Stimulated activated CD4-positive, alpha-beta T cell treated with anti-CD3 and anti-CD28 coated beads, TNF-alpha, amount 100 ng/mL, for 48 hours (primary cell): Measurements from ENCODE around the gene UBALD2.
"Not testable (repeated sequence)": the region's sequence is repeated elsewhere in the genome, so short reads cannot be mapped to it uniquely, and the experiment has no call there.

Source experiments
- DNase-seq, 3 donors: peaks; one replicate each; pipeline ENCODE4 v3.0.0-alpha.2; 2020; ENCODE audit warnings: low read depth in 3 of 3

UBALD2 gene

GRCh38 chr17:76264755-76265623 lies at the start of gene UBALD2:
Gene UBALD2, plus strand, starts transcription at chr17:76265348. Its CDS starts 158 bp downstream, at chr17:76265506.
- peak; percentile 95 to 99 (median 98) for DNase-seq

GRCh38 chr17:76217081-76217480 lies 48.1 kb upstream of the UBALD2 start:
- no peak for DNase-seq

- DNase-seq = no peak
These were observed 45.3 kb upstream of the UBALD2 start for GRCh38 chr17:76219670-76220383.

DNA sequence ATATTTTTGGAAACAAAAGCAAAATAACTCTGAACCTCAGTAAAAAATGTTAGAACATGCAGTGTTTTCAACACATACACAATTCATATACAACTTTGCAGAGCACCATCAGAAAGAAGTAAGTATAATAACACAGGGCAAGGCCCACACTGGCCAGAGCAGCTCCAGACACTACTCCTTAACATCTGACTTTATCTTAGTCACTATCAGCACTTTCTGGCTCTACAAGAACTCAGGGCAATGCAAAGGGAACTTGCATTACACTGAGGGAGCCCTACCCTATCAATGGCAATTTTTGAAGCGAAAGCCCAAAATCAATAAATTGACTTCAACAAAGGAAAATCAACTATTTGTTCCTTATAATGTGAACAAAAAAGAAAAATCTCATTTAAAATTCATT lies 41.3 kb upstream of the UBALD2 start:
- no peak for DNase-seq

DNA sequence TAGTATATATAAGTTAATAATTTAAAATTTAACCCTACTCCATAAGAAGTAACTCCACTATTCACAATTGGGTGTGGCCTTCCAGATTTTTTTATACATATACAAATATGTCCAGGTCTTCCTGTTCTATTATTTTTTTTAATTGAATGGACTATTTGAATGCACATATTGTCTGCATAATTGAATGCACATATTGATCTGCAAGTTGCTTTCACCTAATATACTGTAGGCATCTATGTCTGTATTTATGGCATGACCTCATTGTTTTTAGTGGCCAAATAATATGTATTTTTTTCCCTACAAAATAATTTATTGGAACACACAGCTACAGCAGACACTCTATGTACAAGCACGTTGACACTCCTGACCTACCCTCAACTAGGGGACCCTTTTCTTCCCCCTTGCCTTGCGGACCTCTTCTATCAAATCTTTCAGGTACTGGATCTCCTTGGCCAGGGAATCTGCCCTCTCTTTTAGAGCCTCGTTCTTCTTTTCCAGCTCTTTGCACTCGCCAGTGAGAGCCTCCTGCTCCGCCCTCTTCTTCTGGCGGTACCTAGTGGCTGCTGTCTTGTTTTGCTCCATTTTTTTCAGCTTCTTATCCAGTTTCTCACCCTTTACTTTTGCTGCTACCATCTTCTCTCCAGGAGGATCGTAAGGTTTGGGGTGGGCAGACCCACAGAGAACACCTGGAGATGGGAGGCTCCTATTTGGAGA lies 39.6 kb upstream of the UBALD2 start:
- DNase-seq = not testable (repeated sequence)

GRCh38 chr17:76226749-76227148 lies 38.4 kb upstream of the UBALD2 start:
- DNase-seq = not testable (repeated sequence)

GRCh38 chr17:76232342-76232741 lies 32.8 kb upstream of the UBALD2 start:
- DNase-seq = no peak

GRCh38 chr17:76233588-76234353 lies 31.4 kb upstream of the UBALD2 start:
- no peak for DNase-seq

GRCh38 chr17:76234354-76234679 lies 30.8 kb upstream of the UBALD2 start:
- DNase-seq = no peak

GRCh38 chr17:76235883-76236282 lies 29.3 kb upstream of the UBALD2 start:
- DNase-seq = no peak

DNA sequence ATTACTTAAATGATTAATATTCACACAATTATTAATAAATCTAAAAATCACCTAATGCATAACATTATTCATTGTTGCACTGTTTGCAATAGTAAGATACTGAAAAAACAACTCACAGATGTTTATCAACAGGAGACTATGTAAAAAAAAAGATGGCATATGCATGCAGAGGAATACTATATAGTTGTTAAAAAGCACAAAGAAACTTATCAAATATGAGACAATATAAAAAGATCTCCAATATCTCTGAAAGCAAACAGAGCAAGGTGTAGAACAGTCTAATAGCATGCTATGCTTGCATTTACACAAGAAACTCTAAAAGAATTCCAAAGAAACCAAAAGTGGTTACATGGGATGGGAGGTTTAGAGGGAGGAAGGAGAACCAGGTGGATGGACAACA lies 28.5 kb upstream of the UBALD2 start:
- no peak for DNase-seq

GRCh38 chr17:76237859-76238313 lies 27.3 kb upstream of the UBALD2 start:
- no peak for DNase-seq

- DNase-seq = no peak
These were observed 26.2 kb upstream of the UBALD2 start for GRCh38 chr17:76238847-76239537.

GRCh38 chr17:76239538-76240274 lies 25.4 kb upstream of the UBALD2 start:
- DNase-seq = no peak

GRCh38 chr17:76240461-76241203 lies 24.5 kb upstream of the UBALD2 start, which contains the start of gene RNF157:
Gene RNF157, minus strand, starts transcription at chr17:76240493. Its CDS starts 253 bp downstream, at chr17:76240240.
- peak in 1 of 3 donors; percentile 41 for DNase-seq

DNA sequence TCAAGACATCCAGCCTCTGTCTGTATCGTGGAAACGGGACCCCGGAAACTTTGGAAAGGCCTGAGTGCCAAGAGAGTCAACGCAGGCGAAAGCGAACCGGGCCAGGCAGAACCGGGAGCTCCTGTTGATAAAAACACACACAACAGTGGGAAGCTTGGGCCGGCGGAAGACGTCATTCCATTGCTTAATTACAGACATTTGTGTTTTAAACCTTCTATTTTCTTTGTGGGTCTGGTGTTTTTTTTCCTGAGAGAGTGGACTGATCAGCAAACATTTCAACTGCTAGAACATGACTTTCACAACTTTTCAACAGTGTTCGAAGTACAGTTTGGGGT lies 24.0 kb upstream of the UBALD2 start:
- DNase-seq = no peak

GRCh38 chr17:76241691-76242255 lies 23.4 kb upstream of the UBALD2 start:
- no peak for DNase-seq

DNA sequence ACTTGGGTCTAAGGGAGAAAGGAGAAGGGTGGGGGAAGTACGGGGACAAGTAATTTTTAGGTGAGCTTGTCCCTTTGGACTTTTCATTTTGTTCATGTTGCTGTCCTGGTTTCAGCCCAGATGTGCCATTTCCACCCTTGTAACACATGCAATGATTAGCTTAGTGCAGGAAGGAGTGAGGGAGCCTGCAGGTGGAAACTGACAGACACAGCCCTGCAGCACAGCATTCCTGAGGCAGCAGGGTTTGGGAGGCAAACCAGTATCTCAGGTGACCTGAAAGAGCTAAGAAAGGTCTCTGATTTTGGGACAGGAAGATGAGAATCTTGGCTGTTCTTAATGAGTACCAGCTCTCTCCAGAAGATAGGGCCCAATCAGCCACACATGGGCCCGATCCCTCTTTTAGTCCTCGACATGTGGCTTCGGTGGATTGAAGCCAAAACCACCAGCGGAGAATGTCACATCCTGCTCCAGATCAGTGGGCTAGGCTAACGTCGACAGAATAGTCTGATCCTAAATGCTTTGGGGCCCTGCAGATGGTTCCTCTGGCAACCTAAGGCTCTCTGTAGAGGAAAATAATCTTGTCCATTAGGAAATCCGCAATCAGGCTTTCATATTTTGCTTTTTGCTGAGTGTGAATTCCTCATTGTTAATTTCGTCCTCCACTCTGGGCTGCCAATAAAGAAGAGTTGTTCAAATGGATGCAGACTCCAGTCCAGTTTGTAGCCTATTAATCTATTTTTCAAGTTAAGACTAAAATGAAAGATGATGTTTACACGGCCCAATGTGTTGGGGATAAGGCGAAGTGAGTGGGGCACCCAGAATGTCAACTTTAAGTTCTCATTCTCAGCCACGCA lies 21.1 kb upstream of the UBALD2 start:
- DNase-seq = no peak
